ENCODE data around the gene MRI1. TPM values are rescaled to one million over a fixed set of nuclear protein-coding genes. Genes with fewer than 3 reads are reported as not detected.
"Not testable (repeated sequence)": the region's sequence is repeated elsewhere in the genome, so short reads cannot be mapped to it uniquely, and the experiment has no call there.

MRI1 gene
- total RNA-seq, 1 donor from 2014 or later = 39.9 TPM

GRCh38 chr19:13783565-13784500 is 19.5 kb downstream of the MRI1 start:
- DNase-seq (ENCODE audit: low spot score) = no peak
- ATAC-seq = no peak
- intact Hi-C loops (cut with DNase I) = no loop called here

GRCh38 chr19:13784731-13785452 is 20.6 kb downstream of the MRI1 start:
- ATAC-seq (peak; percentile 62), DNase-seq (ENCODE audit: low spot score) (peak; percentile 87)
- intact Hi-C loops (cut with DNase I) = no loop called here

DNA sequence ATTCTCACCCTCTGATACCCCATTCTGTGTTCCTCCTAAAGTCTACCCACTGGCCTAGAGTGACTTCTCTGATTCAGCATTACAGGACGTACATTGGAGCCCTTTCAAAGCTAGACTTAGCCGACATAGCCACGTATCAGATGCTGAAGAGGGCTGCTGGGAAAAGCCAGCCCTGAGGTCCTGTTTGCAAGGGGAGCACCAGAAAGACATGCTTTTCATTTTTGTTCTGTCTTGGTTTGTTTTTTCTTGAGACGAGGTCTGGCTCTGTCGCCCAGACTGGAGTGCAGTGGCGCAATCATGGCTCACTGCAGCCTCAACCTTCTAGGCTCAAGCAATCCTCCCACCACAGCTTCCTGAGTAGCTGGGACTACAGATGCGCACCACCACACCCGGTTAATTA is 24.7 kb downstream of the MRI1 start:
- DNase-seq (ENCODE audit: low spot score) (no peak), ATAC-seq (no peak)
- intact Hi-C loops (cut with DNase I) = no loop called here

- no peak for ATAC-seq
Measured at GRCh38 chr19:13790354-13790753, 26.0 kb downstream of the MRI1 start.

DNA sequence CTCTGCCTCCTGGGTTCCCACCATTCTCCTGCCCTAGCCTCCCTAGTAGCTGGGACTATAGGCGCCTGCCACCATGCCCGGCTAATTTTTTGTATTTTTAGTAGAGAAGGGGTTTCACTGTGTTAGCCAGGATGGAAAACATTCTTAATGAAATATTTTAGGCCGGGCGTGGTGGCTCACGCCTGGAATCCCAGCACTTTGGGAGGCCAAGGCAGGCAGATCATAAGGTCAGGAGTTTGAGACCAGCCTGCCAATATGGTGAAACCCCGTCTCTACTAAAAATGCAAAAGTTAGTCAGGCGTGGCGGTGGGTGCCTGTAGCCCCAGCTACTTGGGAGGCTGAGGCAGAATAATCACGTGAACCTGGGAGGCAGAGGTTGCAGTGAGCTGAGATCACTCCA is 29.0 kb downstream of the MRI1 start:
- intact Hi-C loops (cut with DNase I); DNase-seq (ENCODE audit: low spot score); ATAC-seq: not testable (repeated sequence)

More at GRCh38 chr19:13790354-13790753, 26.0 kb downstream of the MRI1 start:
- intact Hi-C loops (cut with DNase I) = no loop called here
- no peak for DNase-seq (ENCODE audit: low spot score)

DNA sequence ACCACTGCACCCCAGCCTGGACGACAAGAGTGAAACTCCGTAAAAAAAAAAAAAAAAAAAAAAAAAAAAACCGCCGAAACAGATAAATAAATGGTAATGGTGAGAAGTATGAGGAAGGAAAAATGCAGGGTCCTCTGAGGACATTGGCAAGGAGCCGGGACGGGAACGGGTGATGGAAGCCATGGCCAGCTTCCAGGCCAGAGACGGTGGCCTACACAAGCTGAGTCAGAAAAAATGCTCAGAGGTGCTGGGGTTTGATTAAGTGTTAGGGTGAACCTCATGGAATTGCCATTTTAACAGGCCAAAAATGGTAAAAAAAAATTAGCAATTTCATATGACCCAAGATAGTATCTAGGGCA is 30.1 kb downstream of the MRI1 start:
- intact Hi-C loops (cut with DNase I) = loop anchor here (2.0 kb wide), 1 partner anchor 58 kb away; no protein-coding TSS in a partner anchor
- peak; percentile 55 for ATAC-seq
- peak; percentile 91 for DNase-seq (ENCODE audit: low spot score)

GRCh38 chr19:13794757-13795589 is 30.7 kb downstream of the MRI1 start, which contains the start of gene ZSWIM4:
Gene ZSWIM4, plus strand, starts transcription at chr19:13795443. Its CDS starts 206 bp downstream, at chr19:13795649.
- peak; percentile 99 for DNase-seq (ENCODE audit: low spot score)
- intact Hi-C loops (cut with DNase I) = loop anchor here (2.0 kb wide), 1 partner anchor 58 kb away; no protein-coding TSS in a partner anchor
- ATAC-seq = peak; percentile 98

DNA sequence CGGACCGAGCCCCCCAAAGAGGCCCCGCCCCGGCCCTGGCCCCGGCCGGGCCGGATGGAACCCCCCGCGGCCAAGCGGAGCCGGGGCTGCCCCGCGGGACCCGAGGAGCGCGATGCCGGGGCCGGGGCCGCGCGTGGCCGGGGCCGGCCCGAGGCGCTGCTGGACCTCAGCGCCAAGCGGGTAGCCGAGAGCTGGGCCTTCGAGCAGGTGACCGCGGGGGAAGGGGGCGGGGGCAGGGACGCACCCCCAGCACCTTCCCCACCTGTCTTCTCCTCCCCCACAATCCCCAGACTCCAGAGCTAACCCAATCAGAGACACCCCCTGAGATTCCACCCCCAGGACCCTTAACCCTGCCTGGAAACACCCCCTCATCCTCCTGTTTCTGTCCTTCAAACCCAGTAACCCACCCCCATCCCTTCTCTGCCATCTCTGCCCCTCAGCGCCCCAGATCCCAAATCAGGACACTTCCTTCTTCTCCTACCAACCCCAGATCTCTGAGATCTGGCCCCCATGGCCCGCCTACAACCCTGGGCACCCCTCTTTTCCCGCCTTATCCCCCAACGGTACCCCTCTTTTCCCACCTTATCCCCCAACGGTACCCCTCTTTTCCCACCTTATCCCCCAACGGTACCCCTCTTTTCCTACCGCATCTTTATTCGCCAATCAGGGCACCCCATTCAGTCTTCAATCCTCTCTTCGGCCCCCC is 31.4 kb downstream of the MRI1 start:
- ATAC-seq (no peak), DNase-seq (ENCODE audit: low spot score) (no peak)
- intact Hi-C loops (cut with DNase I) = loop anchor here (2.0 kb wide), 1 partner anchor 57 kb away; no protein-coding TSS in a partner anchor

- ATAC-seq = peak; percentile 12
- intact Hi-C loops (cut with DNase I) = no loop called here
- peak; percentile 78 for DNase-seq (ENCODE audit: low spot score)
Measured at GRCh38 chr19:13796301-13797057, 32.2 kb downstream of the MRI1 start.

- intact Hi-C loops (cut with DNase I) = no loop called here
- no peak for DNase-seq (ENCODE audit: low spot score)
- ATAC-seq = no peak
Measured at GRCh38 chr19:13797058-13797440, 32.7 kb downstream of the MRI1 start.

DNA sequence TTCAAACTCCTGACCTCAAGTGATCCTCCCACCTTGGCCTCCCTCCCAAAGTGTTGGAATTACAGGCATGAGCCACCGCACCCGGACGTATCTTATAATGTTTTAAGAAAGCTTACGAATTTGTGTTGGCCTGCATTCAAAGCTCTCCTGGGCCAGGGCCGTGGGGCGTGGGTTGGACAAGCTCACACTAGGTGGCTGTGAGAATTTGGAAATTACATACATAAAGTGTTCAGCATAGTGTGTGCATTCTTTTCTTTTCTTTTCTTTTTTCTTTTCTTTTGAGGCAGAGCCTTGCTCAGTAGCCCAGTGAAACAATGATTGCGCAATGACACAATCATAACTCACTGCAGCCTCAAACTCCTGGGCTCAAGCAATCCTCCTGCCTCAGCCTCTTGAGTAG is 33.5 kb downstream of the MRI1 start:
- intact Hi-C loops (cut with DNase I) = no loop called here
- ATAC-seq (no peak), DNase-seq (ENCODE audit: low spot score) (no peak)

DNA sequence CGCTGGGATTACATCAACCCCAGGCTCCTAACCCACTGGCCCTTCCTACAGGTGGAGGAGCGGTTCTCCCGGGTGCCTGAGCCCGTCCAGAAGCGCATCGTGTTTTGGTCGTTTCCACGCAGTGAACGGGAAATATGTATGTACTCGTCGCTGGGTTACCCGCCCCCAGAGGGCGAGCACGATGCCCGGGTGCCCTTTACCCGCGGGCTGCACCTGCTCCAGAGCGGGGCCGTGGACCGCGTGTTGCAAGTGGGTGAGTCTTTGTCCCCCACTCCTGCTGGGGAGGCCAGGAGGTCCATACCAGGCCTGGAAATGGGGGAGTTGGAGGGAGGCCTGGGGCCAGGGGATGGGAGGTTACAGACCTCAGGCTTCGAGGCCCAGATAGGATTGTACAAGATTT is 35.3 kb downstream of the MRI1 start:
- DNase-seq (ENCODE audit: low spot score) (no peak), ATAC-seq (no peak)
- intact Hi-C loops (cut with DNase I) = no loop called here

- DNase-seq (ENCODE audit: low spot score) (no peak), ATAC-seq (no peak)
- intact Hi-C loops (cut with DNase I) = no loop called here
Measured at GRCh38 chr19:13803038-13803437, 38.7 kb downstream of the MRI1 start.

DNA sequence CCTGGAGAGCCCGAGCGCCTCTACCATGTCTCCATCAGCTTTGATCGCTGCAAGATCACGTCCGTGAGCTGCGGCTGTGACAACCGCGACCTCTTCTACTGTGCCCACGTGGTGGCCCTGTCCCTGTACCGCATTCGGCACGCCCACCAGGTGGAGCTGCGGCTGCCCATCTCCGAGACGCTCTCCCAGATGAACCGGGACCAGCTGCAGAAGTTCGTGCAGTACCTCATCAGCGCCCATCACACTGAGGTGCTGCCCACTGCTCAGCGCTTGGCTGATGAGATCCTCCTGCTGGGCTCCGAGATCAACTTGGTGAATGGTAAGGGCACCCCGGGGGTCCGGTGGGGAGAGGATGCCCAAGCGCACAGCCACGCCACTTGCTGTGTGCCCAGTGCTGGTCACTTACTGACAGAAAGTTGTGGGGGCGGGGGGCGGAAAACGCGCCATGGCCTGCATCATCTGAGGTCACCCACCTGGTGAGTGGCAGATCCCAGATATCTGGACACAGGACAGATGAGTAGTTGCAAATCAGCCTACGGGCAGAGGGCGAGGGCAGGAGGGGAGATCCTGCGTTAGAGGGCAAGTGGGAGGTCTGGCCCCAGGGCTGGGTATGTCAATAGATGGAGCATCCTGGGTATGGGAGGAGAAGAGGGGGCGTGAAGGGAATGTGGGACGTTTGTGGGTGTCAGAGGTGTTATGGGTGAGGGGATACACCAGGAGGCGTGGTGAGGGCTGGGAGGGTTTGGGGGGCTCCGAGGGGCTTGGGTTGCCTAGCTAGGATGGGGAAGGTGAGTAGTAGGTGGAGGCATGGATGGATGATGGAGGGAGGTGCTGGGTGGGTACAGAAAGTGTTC is 40.7 kb downstream of the MRI1 start:
- ATAC-seq = peak; percentile 74
- intact Hi-C loops (cut with DNase I) = no loop called here
- DNase-seq (ENCODE audit: low spot score) = no peak

GRCh38 chr19:13806728-13807127 is 42.4 kb downstream of the MRI1 start:
- DNase-seq (ENCODE audit: low spot score) = no peak
- intact Hi-C loops (cut with DNase I) = no loop called here
- ATAC-seq = no peak

DNA sequence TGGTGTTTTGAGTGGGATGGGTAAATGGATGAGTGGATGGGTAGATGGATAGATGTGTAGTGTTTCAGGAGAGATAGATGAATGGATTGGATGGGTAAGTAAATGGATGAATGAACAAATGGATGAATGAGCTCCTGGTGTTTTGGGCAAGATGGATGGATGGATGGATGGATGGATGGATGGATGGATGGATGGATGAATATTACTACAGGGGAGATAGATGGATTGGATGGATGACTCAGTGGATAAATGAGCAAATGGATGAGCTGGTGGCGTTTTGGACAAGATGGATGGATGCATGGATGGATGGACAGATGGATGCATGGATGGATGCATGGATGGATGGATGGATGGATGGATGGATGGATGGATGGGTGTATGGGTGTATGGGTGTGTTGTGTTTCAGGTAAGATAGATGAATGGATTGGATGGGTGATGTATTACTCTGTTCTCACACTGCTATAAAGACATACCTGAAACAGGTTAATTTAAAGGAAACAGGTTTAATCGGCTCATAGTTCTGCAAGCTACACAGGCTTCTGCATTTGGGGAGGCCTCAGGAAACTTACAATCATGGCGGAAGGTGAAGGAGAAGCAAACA is 43.2 kb downstream of the MRI1 start:
- intact Hi-C loops (cut with DNase I) = no loop called here

GRCh38 chr19:13808856-13809255 is 44.5 kb downstream of the MRI1 start:
- no peak for ATAC-seq
- intact Hi-C loops (cut with DNase I) = no loop called here
- no peak for DNase-seq (ENCODE audit: low spot score)

More for the DNA sequence above, 43.2 kb downstream of the MRI1 start:
- DNase-seq (ENCODE audit: low spot score) = no peak
- no peak for ATAC-seq
